ENCODE results near the gene LYRM2. TPM values are rescaled to one million over a fixed set of nuclear protein-coding genes. Genes with fewer than 3 reads are reported as not detected.

The LYRM2 gene
- total and polyA plus RNA-seq, 5 donors: 25.9 to 48.7 (median 38.2) TPM

DNA sequence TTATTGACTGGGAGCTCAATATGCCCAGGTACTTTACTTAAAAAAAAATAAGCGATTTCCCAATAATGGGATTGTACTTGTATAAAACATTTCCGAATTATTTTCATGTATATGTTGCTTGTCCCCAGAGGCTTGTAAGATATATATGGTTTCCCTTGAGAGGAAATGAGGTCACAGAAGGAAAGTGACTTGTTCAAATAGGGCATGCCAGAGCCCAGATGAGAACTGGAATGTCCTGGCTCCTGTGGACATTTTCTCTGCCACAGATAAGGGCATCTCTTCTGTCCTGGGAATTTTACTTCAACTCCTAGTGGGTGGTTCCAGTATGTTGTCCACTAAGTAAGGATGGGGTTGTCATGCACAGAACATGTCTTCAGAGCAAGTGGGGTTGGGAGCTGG lies 63.0 kb downstream of the LYRM2 start:
- Histone ChIP-seq H3K4me3 (ENCODE audit: low read length) (no peak overlapping the region), H3K9me3 (ENCODE audit: control insufficient read depth, low read length) (no peaks in the 10 kb centered on the region), H3K4me1 (ENCODE audit: control insufficient read depth, insufficient read depth, low read length) (no peaks in the 10 kb centered on the region), H3K27ac (ENCODE audit: low read length) (no peak overlapping the region), H3K27me3 (ENCODE audit: control insufficient read depth, insufficient read depth) (no peaks in the 10 kb centered on the region)
- ATAC-seq: no peak
- WGBS: 77% methylated on average over 2 of the region's 2 CpGs
- DNase-seq: no peak
- intact Hi-C loops (cut with DNase I): no loop called here

GRCh38 chr6:89574910-89575561 lies 63.5 kb downstream of the LYRM2 start:
- H3K27me3 ChIP-seq (ENCODE audit: control insufficient read depth, insufficient read depth): no peaks in the 10 kb centered on the region
- no peaks in the 10 kb centered on the region for H3K9me3 ChIP-seq (ENCODE audit: control insufficient read depth, low read length)
- H3K4me1 ChIP-seq (ENCODE audit: control insufficient read depth, insufficient read depth, low read length): no peaks in the 10 kb centered on the region
- WGBS: 91% methylated on average over 2 of the region's 2 CpGs
- DNase-seq: no peak
- H3K27ac ChIP-seq (ENCODE audit: low read length): no peak overlapping the region
- ATAC-seq: no peak
- no peak overlapping the region for H3K4me3 ChIP-seq (ENCODE audit: low read length)
- intact Hi-C loops (cut with DNase I): no loop called here

- Histone ChIP-seq H3K27me3 (ENCODE audit: control insufficient read depth, insufficient read depth) (no peaks in the 10 kb centered on the region), H3K4me1 (ENCODE audit: control insufficient read depth, insufficient read depth, low read length) (peaks cover 5% of the 10 kb centered on the region), H3K4me3 (ENCODE audit: low read length) (no peak overlapping the region), H3K9me3 (ENCODE audit: control insufficient read depth, low read length) (no peaks in the 10 kb centered on the region), H3K27ac (ENCODE audit: low read length) (no peak overlapping the region)
- no peak for DNase-seq
- 79% methylated on average over 6 of the region's 6 CpGs for WGBS
- intact Hi-C loops (cut with DNase I): no loop called here
- no peak for ATAC-seq
These were observed 70.7 kb downstream of the LYRM2 start for GRCh38 chr6:89567630-89568390.

- Histone ChIP-seq H3K4me1 (ENCODE audit: control insufficient read depth, insufficient read depth, low read length) (peaks cover 5% of the 10 kb centered on the region), H3K9me3 (ENCODE audit: control insufficient read depth, low read length) (no peaks in the 10 kb centered on the region), H3K27me3 (ENCODE audit: control insufficient read depth, insufficient read depth) (no peaks in the 10 kb centered on the region), H3K27ac (ENCODE audit: low read length) (no peak overlapping the region), H3K4me3 (ENCODE audit: low read length) (no peak overlapping the region)
- ATAC-seq (no peak), DNase-seq (no peak)
- intact Hi-C loops (cut with DNase I): no loop called here
- 93% methylated on average over 16 of the region's 16 CpGs for WGBS
These were observed 71.5 kb downstream of the LYRM2 start for GRCh38 chr6:89566930-89567629.

GRCh38 chr6:89566008-89566800 lies 72.3 kb downstream of the LYRM2 start:
- ATAC-seq (no peak), DNase-seq (no peak)
- H3K27ac ChIP-seq (ENCODE audit: low read length): no peak overlapping the region
- H3K27me3 ChIP-seq (ENCODE audit: control insufficient read depth, insufficient read depth): no peaks in the 10 kb centered on the region
- no peaks in the 10 kb centered on the region for H3K9me3 ChIP-seq (ENCODE audit: control insufficient read depth, low read length)
- intact Hi-C loops (cut with DNase I): no loop called here
- H3K4me1 ChIP-seq (ENCODE audit: control insufficient read depth, insufficient read depth, low read length): peaks cover 5% of the 10 kb centered on the region
- 83% methylated on average over 10 of the region's 10 CpGs for WGBS
- H3K4me3 ChIP-seq (ENCODE audit: low read length): no peak overlapping the region

DNA sequence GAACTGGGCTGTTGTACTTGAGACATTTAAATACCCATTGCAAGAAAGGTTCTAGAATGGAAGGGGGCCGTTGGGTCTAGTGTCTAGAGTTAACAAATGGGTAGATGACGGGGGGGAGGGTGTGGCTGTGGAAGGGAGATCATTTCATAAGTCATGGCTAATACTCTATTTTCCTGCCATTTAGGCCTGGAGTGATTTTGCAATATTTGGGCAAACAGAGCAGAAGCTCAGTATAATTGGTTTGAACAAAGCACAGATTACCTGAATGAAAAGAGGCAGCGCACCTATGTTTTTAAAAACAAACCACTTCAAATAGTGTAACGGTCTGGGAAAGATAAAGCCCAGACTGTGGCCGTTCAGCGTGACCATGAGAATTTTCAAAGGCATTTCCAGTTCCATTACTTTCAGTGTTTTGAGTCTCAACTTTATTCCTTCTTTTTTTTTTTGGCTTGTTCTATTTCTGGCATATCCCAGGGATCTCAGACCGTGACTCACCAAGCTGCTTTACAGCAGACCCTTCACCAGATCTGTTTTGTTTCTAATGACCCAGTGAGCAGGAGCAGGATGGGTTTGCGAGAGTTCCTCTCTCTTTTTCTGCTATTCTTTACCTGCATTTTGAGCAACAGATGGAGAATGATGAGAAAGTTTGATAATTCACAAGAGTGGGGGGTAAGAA lies 73.7 kb downstream of the LYRM2 start:
- 62% methylated on average over 8 of the region's 8 CpGs for WGBS
- Histone ChIP-seq H3K4me1 (ENCODE audit: control insufficient read depth, insufficient read depth, low read length) (peaks cover 5% of the 10 kb centered on the region), H3K27ac (ENCODE audit: low read length) (no peak overlapping the region), H3K4me3 (ENCODE audit: low read length) (no peak overlapping the region), H3K9me3 (ENCODE audit: control insufficient read depth, low read length) (no peaks in the 10 kb centered on the region), H3K27me3 (ENCODE audit: control insufficient read depth, insufficient read depth) (no peaks in the 10 kb centered on the region)
- intact Hi-C loops (cut with DNase I): no loop called here
- DNase-seq (peak; percentile 43 to 54 (median 43)), ATAC-seq (peak; percentile 50 to 65)

GRCh38 chr6:89563866-89564265 lies 74.7 kb downstream of the LYRM2 start:
- H3K9me3 ChIP-seq (ENCODE audit: control insufficient read depth, low read length): no peaks in the 10 kb centered on the region
- WGBS: 98% methylated on average over 1 of the region's 1 CpG
- DNase-seq (no peak), ATAC-seq (no peak)
- intact Hi-C loops (cut with DNase I): no loop called here
- no peak overlapping the region for H3K27ac ChIP-seq (ENCODE audit: low read length)
- peaks cover 5% of the 10 kb centered on the region for H3K4me1 ChIP-seq (ENCODE audit: control insufficient read depth, insufficient read depth, low read length)
- H3K27me3 ChIP-seq (ENCODE audit: control insufficient read depth, insufficient read depth): no peaks in the 10 kb centered on the region
- H3K4me3 ChIP-seq (ENCODE audit: low read length): no peak overlapping the region

- H3K27me3 ChIP-seq (ENCODE audit: control insufficient read depth, insufficient read depth): no peaks in the 10 kb centered on the region
- H3K27ac ChIP-seq (ENCODE audit: low read length): peak overlapping the region; percentile 28
- ATAC-seq (peak; percentile 54 to 59), DNase-seq (peak; percentile 29 to 61 (median 43))
- intact Hi-C loops (cut with DNase I): no loop called here
- 51% methylated on average over 21 of the region's 21 CpGs for WGBS
- no peaks in the 10 kb centered on the region for H3K9me3 ChIP-seq (ENCODE audit: control insufficient read depth, low read length)
- peaks cover 5% of the 10 kb centered on the region for H3K4me1 ChIP-seq (ENCODE audit: control insufficient read depth, insufficient read depth, low read length)
- H3K4me3 ChIP-seq (ENCODE audit: low read length): peak overlapping the region; percentile 21
These were observed 76.2 kb downstream of the LYRM2 start for GRCh38 chr6:89562093-89562973.

- ATAC-seq (no peak), DNase-seq (no peak)
- no peak overlapping the region for H3K4me3 ChIP-seq (ENCODE audit: low read length)
- whole genome bisulfite sequencing: 84% methylated on average over 1 of the region's 1 CpG
- H3K27ac ChIP-seq (ENCODE audit: low read length): no peak overlapping the region
- no peaks in the 10 kb centered on the region for H3K9me3 ChIP-seq (ENCODE audit: control insufficient read depth, low read length)
- H3K27me3 ChIP-seq (ENCODE audit: control insufficient read depth, insufficient read depth): no peaks in the 10 kb centered on the region
- H3K4me1 ChIP-seq (ENCODE audit: control insufficient read depth, insufficient read depth, low read length): peaks cover 2% of the 10 kb centered on the region
- intact Hi-C loops (cut with DNase I): no loop called here
These were observed 79.1 kb downstream of the LYRM2 start for GRCh38 chr6:89559487-89559886.

- ATAC-seq (no peak), DNase-seq (no peak)
- 67% methylated on average over 3 of the region's 3 CpGs for WGBS
- no peak overlapping the region for H3K27ac ChIP-seq (ENCODE audit: low read length)
- H3K9me3 ChIP-seq (ENCODE audit: control insufficient read depth, low read length): no peaks in the 10 kb centered on the region
- intact Hi-C loops (cut with DNase I): no loop called here
- H3K4me3 ChIP-seq (ENCODE audit: low read length): no peak overlapping the region
- peaks cover 5% of the 10 kb centered on the region for H3K4me1 ChIP-seq (ENCODE audit: control insufficient read depth, insufficient read depth, low read length)
- H3K27me3 ChIP-seq (ENCODE audit: control insufficient read depth, insufficient read depth): no peaks in the 10 kb centered on the region
These were observed 82.7 kb downstream of the LYRM2 start for GRCh38 chr6:89555806-89556205.
